ENCODE data around the gene CDH4.

Gene CDH4

DNA sequence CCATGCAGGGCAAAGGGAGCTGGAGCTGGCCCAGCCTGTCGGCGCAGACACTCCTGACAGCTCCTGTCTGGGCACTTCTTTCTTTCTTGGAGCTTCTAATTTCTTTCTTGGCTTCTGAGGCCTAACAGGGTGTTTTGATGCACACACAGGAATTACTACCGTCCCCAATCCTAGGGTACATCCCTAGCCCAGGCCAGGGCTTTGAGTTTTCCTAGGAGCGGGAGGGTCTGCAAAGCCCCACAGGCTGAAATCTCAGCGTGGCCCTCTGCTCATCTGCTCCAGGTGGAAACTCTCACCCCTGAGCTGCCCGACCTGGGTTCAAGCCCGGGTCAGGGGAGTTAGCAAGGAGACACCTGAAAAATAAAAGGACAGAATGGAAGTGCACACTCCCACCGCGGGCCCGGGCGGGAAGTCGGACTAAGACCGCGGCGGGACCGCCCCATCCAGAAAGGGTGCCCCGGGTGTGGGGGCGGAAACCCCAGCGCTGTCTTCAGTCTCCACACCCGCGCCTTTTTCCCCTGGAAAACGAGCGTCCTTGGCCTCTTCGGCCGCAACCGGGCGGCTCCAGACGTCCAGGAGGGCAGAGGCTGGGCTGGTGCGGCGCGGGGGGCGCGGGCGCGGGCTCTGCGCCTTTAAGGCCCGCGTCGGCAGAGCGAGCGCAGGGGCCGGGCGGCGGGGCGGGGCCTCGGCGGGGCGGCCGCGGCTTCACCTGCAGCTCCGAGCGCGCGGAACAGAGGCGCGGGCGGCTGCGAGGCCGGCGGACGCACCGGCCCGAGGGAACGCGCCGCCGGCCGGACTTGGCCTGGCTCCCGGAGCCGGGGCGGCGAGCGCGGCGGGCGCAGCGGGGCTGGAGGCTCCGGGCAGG is at the start of gene CDH4:
TSS of gene CDH4 (plus strand) at position 733 of the 865 bp plus-strand sequence.
- no peak for DNase-seq (ENCODE audit: low read depth)

- DNase-seq (ENCODE audit: low read depth): no peak
Observed at GRCh38 chr20:61203320-61203719, 48.7 kb upstream of the CDH4 start.

DNA sequence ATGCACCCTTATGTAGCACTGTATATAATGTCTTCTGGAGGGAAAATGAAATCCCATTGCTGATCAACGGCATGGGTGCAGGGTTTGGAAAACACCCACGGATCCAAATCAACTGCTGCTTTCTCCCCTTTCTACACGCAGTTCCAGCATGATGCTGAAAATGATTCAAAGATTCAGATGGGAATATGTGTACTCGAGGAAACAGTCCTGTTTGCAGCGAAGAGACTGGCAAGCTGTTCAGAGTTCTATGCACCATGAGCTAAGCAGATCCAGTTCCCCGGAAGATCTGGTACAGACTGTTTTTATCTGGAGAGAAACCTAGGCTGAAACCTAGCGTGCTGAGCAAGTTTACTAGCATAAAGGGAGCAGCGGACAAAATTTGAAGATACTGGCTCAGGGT is 47.9 kb upstream of the CDH4 start:
- DNase-seq (ENCODE audit: low read depth): no peak

DNA sequence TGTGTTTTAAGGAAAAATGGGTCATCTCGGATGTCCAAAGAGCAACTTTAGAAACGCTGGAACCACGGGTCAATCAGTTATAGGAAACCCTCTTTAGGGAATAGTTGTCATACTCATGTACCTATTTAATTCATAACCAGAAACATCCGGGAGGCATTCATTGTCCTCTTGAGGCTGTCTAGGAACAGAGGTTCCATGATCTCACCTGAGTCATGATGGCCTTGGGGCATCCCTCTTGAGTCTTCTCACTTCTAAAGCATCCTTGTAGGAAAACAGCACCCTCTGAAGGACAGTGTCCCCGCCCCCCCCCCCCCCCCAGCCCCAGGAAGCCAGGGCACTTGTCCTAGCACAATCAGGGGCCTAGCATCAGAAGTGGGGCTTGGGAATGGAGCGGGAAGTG is 46.3 kb upstream of the CDH4 start:
- DNase-seq (ENCODE audit: low read depth): no peak

DNA sequence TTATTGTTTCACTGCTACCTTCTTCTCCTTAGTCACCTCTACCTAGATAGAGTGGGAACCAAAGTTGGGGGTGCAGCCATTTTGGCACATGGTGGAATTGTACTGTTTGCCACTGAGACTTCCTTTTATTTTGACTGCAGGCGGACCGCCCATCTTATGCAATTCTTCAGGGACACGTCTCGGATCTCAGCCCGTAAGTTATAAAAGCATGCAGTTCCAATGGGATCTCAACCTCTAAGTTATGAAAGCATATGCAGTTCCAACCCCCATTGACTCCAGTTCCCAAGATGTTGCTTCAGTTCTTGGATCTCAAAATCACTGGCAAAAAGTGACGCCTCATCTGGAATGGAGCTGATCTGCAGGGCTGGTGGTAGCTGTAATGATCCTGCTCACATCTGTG is 41.2 kb upstream of the CDH4 start:
- no peak for DNase-seq (ENCODE audit: low read depth)

- DNase-seq (ENCODE audit: low read depth): no peak
Observed at GRCh38 chr20:61217848-61218247, 34.2 kb upstream of the CDH4 start.

DNA sequence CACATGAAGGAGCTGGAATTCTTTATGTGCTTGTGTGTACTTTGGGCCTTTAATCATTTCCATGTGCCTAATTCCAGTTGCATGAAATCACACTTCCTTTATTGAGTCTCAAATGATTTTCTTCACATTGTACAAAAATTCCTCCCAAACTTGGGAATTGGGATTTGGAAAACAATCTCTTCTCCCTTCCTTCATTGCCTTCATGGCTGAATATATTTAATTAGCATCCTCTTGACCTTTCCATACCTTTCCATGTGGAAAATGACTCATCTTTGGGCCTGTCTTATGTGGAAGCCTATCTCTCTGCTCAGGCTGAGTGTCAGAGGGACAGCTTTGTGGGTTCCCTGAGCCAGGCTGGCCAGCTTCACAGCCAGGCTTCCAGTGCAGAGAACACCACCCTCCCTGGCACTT is 33.0 kb upstream of the CDH4 start:
- DNase-seq (ENCODE audit: low read depth): peak; percentile 79

- DNase-seq (ENCODE audit: low read depth): no peak
Observed at GRCh38 chr20:61220131-61220530, 31.9 kb upstream of the CDH4 start.

DNA sequence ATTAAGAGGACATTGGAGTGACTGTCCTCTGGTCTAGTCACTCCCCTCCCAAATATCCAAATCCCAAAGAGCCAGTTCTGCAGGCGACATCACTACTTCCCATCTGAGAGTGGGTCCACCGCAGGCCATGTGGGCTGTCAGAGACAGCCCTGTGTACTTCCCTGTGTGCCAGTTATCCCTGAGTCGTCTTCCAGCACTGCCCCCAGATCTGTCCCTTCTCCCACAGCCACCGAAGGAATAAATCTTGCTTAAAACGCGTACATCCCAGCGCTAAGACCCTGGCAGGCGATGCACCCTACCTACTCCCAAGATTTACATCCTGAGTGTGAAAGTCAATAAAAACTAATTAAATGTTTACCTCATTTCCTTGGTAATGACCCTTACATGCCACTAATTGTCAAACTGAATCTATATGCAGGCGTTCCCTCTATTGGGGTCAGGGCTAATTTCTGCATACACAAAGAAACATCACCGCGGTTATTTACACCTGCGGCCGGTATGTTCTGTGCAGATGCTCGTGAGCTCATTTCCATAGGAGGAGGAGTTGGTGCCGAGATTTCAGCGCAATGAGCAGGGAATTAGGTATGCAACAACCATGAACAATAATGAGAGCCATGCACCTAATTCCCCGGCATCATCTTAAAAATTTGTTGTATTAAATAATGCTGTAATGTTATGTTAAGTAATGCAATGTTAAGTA is 31.3 kb upstream of the CDH4 start:
- no peak for DNase-seq (ENCODE audit: low read depth)

DNA sequence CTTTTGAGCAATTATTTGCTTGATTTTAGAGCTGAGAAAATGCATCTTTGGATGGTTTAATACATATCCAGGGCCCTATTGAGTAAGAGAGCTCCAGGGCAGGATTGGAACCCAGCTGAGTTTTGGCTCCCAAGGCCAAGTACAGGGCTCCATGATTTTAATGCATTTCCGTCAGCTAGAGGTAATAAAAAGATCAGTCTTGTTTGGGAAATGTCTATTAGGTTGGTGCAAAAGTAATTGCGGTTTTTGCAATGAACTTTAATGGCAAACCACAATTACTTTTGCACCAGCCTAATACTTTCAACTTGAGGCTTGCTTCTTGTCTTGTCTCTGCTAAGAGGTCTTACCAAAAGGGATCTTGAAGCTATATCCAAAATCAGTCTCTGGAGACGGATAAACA is 29.4 kb upstream of the CDH4 start:
- no peak for DNase-seq (ENCODE audit: low read depth)

- no peak for DNase-seq (ENCODE audit: low read depth)
Observed at GRCh38 chr20:61223121-61223520, 28.9 kb upstream of the CDH4 start.

DNA sequence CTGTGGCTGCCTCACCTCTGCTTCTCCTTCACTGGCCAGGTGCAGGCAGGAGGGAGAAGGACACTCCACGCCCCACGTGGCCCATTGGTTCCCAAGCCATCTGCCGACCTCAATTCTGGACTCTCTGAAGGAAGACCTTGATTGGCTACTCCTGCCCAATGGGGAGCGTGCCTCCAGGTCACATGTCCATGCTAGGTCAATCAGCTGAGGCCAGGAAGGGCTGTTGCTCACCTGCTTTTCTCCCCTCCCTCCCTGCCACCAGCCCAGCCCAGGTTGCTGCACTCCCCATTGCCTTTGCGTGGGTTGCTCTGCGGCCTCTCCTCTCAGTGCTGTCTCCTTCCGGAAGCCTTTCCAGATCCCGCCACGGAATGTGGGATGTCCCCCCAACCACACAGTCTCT is 21.9 kb upstream of the CDH4 start:
- DNase-seq (ENCODE audit: low read depth): no peak

DNA sequence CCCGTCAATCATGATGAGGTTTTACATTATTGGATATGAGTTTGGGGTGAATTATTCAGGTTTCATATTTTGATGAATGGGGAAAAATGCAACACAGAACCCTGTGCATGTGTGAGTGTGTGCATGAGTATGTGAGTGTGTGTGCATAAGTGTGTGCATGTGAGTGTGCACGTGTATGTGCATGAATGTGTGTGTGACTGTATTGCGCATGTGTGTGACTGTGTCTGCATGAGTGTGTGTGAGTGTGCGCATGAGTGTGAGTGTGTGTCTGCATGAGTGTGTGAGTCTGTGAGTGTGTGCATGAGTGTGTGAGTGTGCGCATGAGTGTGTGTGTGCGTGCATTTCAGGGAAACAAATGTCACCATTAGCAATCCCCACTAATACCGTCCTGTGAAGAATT is 18.5 kb upstream of the CDH4 start:
- DNase-seq (ENCODE audit: low read depth): no peak

DNA sequence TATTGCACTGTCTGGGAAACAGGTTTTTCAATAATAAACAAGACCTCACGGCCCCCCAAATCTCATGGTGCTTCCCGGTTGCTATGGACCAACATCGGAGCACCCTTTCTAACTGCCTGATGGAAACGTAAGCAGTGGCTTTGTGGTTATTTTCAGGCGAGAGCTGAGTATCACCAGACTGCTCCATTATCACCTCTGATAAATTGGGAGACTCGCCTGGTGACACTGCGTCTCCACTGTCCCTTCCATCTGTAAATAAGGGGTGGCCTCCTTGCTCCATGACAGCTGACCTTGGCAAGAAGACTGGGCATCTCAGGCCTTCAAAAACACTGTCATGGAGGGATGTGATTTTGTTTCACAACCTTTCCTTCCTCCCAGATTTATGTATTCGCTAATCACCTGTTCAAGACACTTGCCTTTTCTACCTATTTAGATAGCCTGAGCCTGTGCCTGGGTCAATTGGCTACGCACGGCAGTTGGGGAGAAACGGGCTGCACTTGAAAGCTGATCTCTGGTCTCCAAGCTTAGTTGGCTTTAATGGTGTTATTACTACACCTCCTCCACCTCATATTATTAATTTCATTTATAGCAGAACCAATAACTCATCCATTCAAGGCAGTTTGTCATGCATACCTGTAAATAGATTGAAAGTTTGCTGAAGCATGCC is 17.7 kb upstream of the CDH4 start:
- DNase-seq (ENCODE audit: low read depth): no peak

DNA sequence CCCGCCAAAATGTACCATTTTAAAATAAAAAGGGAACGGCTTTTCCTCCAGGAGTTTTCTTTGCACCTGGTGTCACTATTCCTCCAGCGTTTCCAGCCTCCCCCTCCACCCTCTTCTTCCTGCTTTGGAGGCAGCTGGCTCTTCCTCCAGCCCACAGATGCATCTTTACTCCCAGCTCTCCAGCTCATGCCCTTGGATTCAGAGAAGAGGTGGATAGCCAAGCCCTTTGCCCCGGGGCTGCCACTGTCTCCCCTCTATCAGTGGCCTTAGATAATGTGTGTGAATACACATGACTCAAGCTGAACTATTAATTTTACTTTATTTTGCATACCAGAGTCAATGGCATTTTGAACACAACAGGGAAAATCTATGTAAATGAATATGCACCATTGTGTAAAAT is 15.3 kb upstream of the CDH4 start:
- no peak for DNase-seq (ENCODE audit: low read depth)

DNA sequence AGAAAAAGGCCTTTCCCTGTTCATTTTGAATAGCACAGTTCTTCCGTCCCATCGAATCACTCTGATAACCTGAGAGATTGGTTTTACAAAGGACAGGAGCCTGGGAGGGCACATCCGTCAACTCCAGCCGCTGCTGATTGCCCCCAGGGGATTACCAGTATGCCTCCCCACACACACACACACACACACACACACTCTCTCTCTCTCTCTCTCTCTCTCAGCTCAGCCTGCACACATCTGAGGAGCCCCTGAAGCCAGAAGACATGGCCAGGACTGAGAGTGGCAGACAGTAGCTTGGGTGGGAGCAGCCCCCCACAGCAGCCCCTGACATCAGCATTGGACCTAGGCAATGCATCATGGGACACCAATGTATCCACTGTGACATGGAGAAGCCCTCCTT is 13.2 kb upstream of the CDH4 start:
- no peak for DNase-seq (ENCODE audit: low read depth)

DNA sequence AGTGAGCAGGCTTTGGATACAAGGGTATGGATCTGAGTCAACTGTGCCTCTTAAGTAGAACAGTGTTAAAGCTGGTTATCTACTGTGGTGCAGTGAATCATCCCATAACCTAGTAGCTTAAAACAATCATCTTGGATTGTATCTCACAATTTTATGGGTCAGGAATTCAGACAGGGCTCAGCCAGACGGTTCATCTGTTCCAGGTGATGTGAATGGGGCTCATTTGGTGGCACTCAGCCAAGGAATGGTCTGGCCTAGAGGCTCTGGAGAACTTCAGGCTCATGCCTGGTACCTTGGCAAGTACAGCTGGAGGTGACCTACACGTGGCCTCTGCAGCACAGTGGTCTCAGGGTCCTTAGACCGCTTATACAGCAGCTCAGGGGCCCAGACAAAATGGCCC is 11.2 kb upstream of the CDH4 start:
- no peak for DNase-seq (ENCODE audit: low read depth)

- DNase-seq (ENCODE audit: low read depth): no peak
Observed at GRCh38 chr20:61244213-61244612, 7.8 kb upstream of the CDH4 start.

DNA sequence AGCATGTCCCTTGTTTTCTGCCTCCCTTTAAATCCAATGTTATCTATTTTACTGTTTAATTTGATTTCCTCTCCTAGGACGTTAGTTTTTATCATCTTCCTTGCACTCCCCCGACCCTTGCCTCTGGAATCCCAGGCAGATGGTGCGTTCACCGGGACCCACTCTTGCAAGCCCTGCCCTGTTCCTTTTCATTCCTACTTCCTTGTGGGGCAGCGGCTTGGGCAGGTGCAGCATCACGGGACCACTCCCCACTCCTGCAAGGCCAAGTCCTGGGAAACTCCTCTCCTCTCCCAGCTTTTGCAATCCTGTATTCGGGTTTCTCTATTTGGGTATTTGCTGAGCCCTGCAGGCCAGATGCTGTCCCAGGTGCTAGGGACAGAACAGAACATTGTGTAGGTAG is 5.8 kb upstream of the CDH4 start:
- DNase-seq (ENCODE audit: low read depth): no peak

GRCh38 chr20:61249626-61250025 is 2.4 kb upstream of the CDH4 start:
- DNase-seq (ENCODE audit: low read depth): no peak

DNA sequence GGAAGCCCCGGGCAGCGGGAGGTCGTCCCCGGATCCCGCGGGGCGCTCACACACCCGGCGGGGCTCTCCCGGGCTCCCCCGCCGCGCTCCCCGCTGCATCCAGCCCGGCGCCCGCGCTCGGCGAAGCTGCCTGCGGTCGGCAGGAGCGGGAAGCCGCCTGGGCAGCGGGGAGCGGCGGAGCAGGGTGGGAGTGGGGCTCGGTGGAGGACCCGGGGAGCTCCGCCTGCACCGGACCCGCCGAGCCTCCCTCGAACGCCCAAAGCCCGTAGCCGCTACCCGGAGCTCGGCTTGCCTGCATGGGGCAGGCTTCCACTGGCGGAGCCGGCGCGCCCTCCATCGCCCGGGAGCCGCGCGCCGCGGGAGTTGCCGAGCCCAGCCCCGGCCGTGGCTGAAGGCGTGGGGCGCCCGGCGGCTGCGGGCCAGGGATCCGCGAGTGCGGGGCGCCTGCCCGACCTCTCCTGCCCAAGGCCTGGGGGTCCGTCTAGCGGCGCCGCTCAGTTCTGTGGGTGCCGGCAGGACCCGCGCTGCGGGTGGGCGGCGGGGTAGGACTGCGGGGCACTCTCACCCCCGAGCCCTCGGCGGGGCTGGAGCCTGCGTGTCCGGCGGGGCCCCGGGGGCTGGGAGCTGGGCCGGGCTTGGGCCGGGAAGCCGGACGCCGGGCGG is 671 bp downstream of the CDH4 start:
- no peak for DNase-seq (ENCODE audit: low read depth)

DNA sequence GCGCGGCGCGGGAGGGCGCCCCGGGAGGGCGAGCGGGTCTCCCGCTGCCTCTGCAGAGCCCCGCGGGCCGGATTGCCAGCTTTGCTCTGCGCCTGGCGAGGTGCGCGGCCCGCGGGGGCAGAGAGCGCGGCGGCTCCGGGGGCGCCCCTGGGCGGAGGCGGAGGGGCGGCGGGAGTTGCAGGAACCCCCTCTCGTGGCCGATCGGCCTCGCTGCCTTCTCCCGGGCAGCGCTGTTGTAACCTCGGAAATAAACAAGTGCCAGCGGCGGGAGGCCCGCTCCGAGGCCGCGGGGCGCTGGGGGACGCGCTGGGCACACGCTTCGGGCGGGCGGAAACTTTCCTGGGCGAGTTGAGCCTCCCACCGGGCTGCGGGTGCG is 1.2 kb downstream of the CDH4 start:
- DNase-seq (ENCODE audit: low read depth): no peak
